ENCODE data around the gene PRKN.

- no peak for TF ChIP-seq POLR2A (IDR thresholded peaks at IDR 0.05; ENCODE audit: low read length)
- no peak for TF ChIP-seq GATA1 (IDR thresholded peaks at IDR 0.05; ENCODE audit: low read depth, low read length)
Observed at GRCh38 chr6:161336479-161336878, 1391.1 kb downstream of the PRKN start.
